Measurements from ENCODE around the gene NFE2L3.

- no peak for TF ChIP-seq EP300 (IDR thresholded peaks at IDR 0.05)
- TF ChIP-seq, protein P1, sequence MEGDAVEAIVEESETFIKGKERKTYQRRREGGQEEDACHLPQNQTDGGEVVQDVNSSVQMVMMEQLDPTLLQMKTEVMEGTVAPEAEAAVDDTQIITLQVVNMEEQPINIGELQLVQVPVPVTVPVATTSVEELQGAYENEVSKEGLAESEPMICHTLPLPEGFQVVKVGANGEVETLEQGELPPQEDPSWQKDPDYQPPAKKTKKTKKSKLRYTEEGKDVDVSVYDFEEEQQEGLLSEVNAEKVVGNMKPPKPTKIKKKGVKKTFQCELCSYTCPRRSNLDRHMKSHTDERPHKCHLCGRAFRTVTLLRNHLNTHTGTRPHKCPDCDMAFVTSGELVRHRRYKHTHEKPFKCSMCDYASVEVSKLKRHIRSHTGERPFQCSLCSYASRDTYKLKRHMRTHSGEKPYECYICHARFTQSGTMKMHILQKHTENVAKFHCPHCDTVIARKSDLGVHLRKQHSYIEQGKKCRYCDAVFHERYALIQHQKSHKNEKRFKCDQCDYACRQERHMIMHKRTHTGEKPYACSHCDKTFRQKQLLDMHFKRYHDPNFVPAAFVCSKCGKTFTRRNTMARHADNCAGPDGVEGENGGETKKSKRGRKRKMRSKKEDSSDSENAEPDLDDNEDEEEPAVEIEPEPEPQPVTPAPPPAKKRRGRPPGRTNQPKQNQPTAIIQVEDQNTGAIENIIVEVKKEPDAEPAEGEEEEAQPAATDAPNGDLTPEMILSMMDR (IDR thresholded peaks at IDR 0.05), result no peak
- no peak for TF ChIP-seq POLR2AphosphoS5 (IDR thresholded peaks at IDR 0.05)
These were observed 15.4 kb downstream of the NFE2L3 start for GRCh38 chr7:26167303-26167934.

Data from suprapubic skin (tissue), 4 donors.